ENCODE results near the gene HOXA4. TPM values are rescaled to one million over a fixed set of nuclear protein-coding genes. Genes with fewer than 3 reads are reported as not detected.

HOXA4 gene
- total RNA-seq, 1 experiment from 2014 or later: 2.3 TPM

GRCh38 chr7:27094304-27095049 is 36.1 kb downstream of the HOXA4 start:
- intact Hi-C loops (cut with micrococcal nuclease): no loop called here
- no peaks in the 10 kb centered on the region for H3K9me3 ChIP-seq (ENCODE audit: low read length)
- no peak for DNase-seq
- no peak for ATAC-seq
- peaks cover 3% of the 10 kb centered on the region; the same call in 1 of the 2 replicates for H3K36me3 ChIP-seq (ENCODE audit: low read depth, low read length)
- no peaks in the 10 kb centered on the region for H3K27me3 ChIP-seq (ENCODE audit: low read length)
- no peaks in the 10 kb centered on the region for H3K9me2 ChIP-seq (replicated peaks; ENCODE audit: low read length)
- no peak overlapping the region for H3K27ac ChIP-seq (ENCODE audit: low read length)
- no peak overlapping the region; the same call in 1 of the 2 replicates for H3K4me3 ChIP-seq (ENCODE audit: low read length)
- peaks cover 45% of the 10 kb centered on the region for H3K79me2 ChIP-seq (ENCODE audit: low read length)
- H2AFZ ChIP-seq (ENCODE audit: low read length): no peak overlapping the region
- H3F3A ChIP-seq (ENCODE audit: low read length, unreplicated experiment): no peaks in the 10 kb centered on the region
- peak overlapping the region; percentile 87 for H3K4me2 ChIP-seq (ENCODE audit: low read length)
- H4K20me1 ChIP-seq (ENCODE audit: low read length): no peaks in the 10 kb centered on the region
- no peak for TF ChIP-seq EZH2phosphoT487 (IDR thresholded peaks at IDR 0.05; ENCODE audit: borderline replicate concordance, low read length)
- TF ChIP-seq EZH2 (IDR thresholded peaks at IDR 0.05; ENCODE audit: low read length, unreplicated experiment): no peak
- TF ChIP-seq, protein P1, sequence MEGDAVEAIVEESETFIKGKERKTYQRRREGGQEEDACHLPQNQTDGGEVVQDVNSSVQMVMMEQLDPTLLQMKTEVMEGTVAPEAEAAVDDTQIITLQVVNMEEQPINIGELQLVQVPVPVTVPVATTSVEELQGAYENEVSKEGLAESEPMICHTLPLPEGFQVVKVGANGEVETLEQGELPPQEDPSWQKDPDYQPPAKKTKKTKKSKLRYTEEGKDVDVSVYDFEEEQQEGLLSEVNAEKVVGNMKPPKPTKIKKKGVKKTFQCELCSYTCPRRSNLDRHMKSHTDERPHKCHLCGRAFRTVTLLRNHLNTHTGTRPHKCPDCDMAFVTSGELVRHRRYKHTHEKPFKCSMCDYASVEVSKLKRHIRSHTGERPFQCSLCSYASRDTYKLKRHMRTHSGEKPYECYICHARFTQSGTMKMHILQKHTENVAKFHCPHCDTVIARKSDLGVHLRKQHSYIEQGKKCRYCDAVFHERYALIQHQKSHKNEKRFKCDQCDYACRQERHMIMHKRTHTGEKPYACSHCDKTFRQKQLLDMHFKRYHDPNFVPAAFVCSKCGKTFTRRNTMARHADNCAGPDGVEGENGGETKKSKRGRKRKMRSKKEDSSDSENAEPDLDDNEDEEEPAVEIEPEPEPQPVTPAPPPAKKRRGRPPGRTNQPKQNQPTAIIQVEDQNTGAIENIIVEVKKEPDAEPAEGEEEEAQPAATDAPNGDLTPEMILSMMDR (conservative IDR thresholded peaks at IDR 0.05; ENCODE audit: low read depth, low read length): no peak
- CTCF ChIA-PET: no interaction called here
- POLR2A ChIA-PET (ENCODE audit: unreplicated experiment): no interaction called here
- peaks cover 30% of the 10 kb centered on the region for H3K4me1 ChIP-seq (ENCODE audit: insufficient read depth, low read length)
- BruUV-seq (replicated peaks): no TSS peak
- H3K9ac ChIP-seq (ENCODE audit: low read length): no peak overlapping the region

- no peak overlapping the region for H3K4me3 ChIP-seq (ENCODE audit: low read length)
- ATAC-seq (no peak), DNase-seq (no peak)
- CTCF ChIA-PET: no interaction called here
- H4K20me1 ChIP-seq (ENCODE audit: low read length): no peaks in the 10 kb centered on the region
- BruUV-seq (replicated peaks): no TSS peak
- H3K4me2 ChIP-seq (ENCODE audit: low read length): no peak overlapping the region
- no peak overlapping the region for H2AFZ ChIP-seq (ENCODE audit: low read length)
- H3K9ac ChIP-seq (ENCODE audit: low read length): no peak overlapping the region
- H3K9me2 ChIP-seq (replicated peaks; ENCODE audit: low read length): no peaks in the 10 kb centered on the region
- no peaks in the 10 kb centered on the region for H3F3A ChIP-seq (ENCODE audit: low read length, unreplicated experiment)
- peaks cover 24% of the 10 kb centered on the region for H3K4me1 ChIP-seq (ENCODE audit: insufficient read depth, low read length)
- intact Hi-C loops (cut with micrococcal nuclease): no loop called here
- H3K79me2 ChIP-seq (ENCODE audit: low read length): peaks cover 34% of the 10 kb centered on the region
- H3K27me3 ChIP-seq (ENCODE audit: low read length): no peaks in the 10 kb centered on the region
- H3K27ac ChIP-seq (ENCODE audit: low read length): no peak overlapping the region
- no peaks in the 10 kb centered on the region for H3K9me3 ChIP-seq (ENCODE audit: low read length)
- TF ChIP-seq EZH2phosphoT487 (IDR thresholded peaks at IDR 0.05; ENCODE audit: borderline replicate concordance, low read length) (no peak), EZH2 (IDR thresholded peaks at IDR 0.05; ENCODE audit: low read length, unreplicated experiment) (no peak)
- TF ChIP-seq, protein P1 (conservative IDR thresholded peaks at IDR 0.05; ENCODE audit: low read depth, low read length): no peak
- H3K36me3 ChIP-seq (ENCODE audit: low read depth, low read length): no peaks in the 10 kb centered on the region
- POLR2A ChIA-PET (ENCODE audit: unreplicated experiment): no interaction called here
Measured at GRCh38 chr7:27093184-27093895, 37.2 kb downstream of the HOXA4 start.

DNA sequence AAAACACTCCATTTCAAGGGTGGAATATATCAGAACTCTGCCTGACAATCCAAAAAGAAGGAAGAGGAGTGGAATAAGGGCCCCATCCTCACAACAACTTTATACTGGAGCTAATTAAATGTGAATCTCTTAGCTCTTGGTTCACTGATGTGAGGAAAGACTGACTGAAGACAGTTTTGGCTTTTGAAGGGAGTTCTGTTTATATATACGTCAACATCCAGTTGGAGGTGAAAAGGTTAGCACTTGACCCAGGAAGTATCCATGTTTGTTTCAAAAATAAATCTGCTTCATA is 37.8 kb downstream of the HOXA4 start:
- TF ChIP-seq, protein P1 (conservative IDR thresholded peaks at IDR 0.05; ENCODE audit: low read depth, low read length): no peak
- no peak for TF ChIP-seq EZH2phosphoT487 (IDR thresholded peaks at IDR 0.05; ENCODE audit: borderline replicate concordance, low read length)
- no peak for TF ChIP-seq EZH2 (IDR thresholded peaks at IDR 0.05; ENCODE audit: low read length, unreplicated experiment)
- Histone ChIP-seq H3K9ac (ENCODE audit: low read length) (no peak overlapping the region), H3K9me3 (ENCODE audit: low read length) (no peaks in the 10 kb centered on the region), H3K36me3 (ENCODE audit: low read depth, low read length) (no peaks in the 10 kb centered on the region), H3K4me3 (ENCODE audit: low read length) (no peak overlapping the region), H4K20me1 (ENCODE audit: low read length) (no peaks in the 10 kb centered on the region), H3K27ac (ENCODE audit: low read length) (no peak overlapping the region), H3K27me3 (ENCODE audit: low read length) (no peaks in the 10 kb centered on the region), H2AFZ (ENCODE audit: low read length) (no peak overlapping the region), H3F3A (ENCODE audit: low read length, unreplicated experiment) (no peaks in the 10 kb centered on the region), H3K4me2 (ENCODE audit: low read length) (no peak overlapping the region), H3K79me2 (ENCODE audit: low read length) (peaks cover 28% of the 10 kb centered on the region), H3K4me1 (ENCODE audit: insufficient read depth, low read length) (peaks cover 24% of the 10 kb centered on the region), H3K9me2 (replicated peaks; ENCODE audit: low read length) (no peaks in the 10 kb centered on the region)
- intact Hi-C loops (cut with micrococcal nuclease): no loop called here
- POLR2A ChIA-PET (ENCODE audit: unreplicated experiment): no interaction called here
- CTCF ChIA-PET: no interaction called here
- no peak for ATAC-seq
- no peak for DNase-seq
- BruUV-seq (replicated peaks): no TSS peak
